Esophagus squamous epithelium (tissue), 4 donors: Measurements from ENCODE around the gene IL17RE.

Experiments used
- POLR2A ChIP-seq, 4 donors: fragments of 450-650 bp; IDR thresholded peaks; one replicate each; pipeline ENCODE4 v1.6.1; 2017; ENCODE audit warnings: antibody characterized with exemption in 4 of 4, mild to moderate bottlenecking in 4 of 4, moderate library complexity in 3 of 4
- TF ChIP-seq, protein P1 (sequence below), 6 experiments: fragments of 450-650 bp in 4 of 6; fragments of 200-600 bp in 2 of 6; sonication (generic) in 2 of 6; IDR thresholded peaks; one replicate each; pipeline ENCODE4 v1.5.1; 2016 to 2019; ENCODE audit warnings: antibody characterized with exemption in 6 of 6, mild to moderate bottlenecking in 4 of 6, moderate library complexity in 4 of 6

DNA sequence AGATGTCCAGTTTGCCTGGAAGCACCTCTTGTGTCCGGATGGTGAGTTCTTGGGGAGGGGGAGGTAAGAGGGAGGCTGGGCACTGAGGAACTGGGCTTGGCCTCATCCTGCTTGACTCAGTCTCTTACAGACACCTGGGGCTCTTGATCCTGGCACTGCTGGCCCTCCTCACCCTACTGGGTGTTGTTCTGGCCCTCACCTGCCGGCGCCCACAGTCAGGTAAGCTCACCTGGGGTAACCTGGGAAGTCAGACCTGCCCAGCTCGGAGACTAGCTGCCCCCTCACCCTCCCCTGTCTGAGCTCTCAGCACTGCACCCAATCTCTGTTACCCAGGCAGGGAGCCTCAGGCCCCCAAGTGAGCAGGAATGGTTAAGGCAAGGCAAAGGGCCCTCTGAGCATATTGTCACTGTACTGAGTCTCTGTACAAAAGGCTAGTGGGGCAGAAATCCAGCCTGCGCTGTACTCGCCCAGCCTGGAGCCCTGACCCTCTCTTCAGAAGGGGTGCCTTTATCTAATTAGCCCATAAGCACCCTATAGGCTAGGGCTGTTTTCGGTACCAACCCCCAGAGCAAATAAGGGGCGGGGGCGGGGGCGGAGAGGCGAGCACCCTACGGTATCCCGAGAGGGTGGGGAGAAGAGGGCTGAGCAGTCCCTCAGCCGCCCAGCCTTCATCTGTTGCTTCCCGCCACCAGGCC lies 12.1 kb downstream of the IL17RE start:
- no peak for TF ChIP-seq POLR2A (IDR thresholded peaks at IDR 0.05)
- TF ChIP-seq, protein P1, sequence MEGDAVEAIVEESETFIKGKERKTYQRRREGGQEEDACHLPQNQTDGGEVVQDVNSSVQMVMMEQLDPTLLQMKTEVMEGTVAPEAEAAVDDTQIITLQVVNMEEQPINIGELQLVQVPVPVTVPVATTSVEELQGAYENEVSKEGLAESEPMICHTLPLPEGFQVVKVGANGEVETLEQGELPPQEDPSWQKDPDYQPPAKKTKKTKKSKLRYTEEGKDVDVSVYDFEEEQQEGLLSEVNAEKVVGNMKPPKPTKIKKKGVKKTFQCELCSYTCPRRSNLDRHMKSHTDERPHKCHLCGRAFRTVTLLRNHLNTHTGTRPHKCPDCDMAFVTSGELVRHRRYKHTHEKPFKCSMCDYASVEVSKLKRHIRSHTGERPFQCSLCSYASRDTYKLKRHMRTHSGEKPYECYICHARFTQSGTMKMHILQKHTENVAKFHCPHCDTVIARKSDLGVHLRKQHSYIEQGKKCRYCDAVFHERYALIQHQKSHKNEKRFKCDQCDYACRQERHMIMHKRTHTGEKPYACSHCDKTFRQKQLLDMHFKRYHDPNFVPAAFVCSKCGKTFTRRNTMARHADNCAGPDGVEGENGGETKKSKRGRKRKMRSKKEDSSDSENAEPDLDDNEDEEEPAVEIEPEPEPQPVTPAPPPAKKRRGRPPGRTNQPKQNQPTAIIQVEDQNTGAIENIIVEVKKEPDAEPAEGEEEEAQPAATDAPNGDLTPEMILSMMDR (IDR thresholded peaks at IDR 0.05), result no peak
